IPS-15b (cell line): Measurements from ENCODE around the gene SH3PXD2B.
"Not testable (repeated sequence)": the region's sequence is repeated elsewhere in the genome, so short reads cannot be mapped to it uniquely, and the experiment has no call there.

Source experiments
- H3K27me3 ChIP-seq: one replicate; pipeline ENCODE4 v1.6.1; 2013; ENCODE audit warnings: low read length; ENCODE audit not compliant: control insufficient read depth, insufficient read depth
- H3K36me3 ChIP-seq: one replicate; pipeline ENCODE4 v1.6.1; 2013; ENCODE audit warnings: low read length; ENCODE audit not compliant: control insufficient read depth, insufficient read depth
- H3K4me1 ChIP-seq: one replicate; pipeline ENCODE4 v1.6.1; 2013; ENCODE audit warnings: mild to moderate bottlenecking, low read length; ENCODE audit not compliant: control insufficient read depth, insufficient read depth
- H3K4me3 ChIP-seq: one replicate; pipeline ENCODE4 v1.5.1; 2013; ENCODE audit warnings: low read depth, low read length
- H3K9ac ChIP-seq: one replicate; pipeline ENCODE4 v1.6.1; 2013; ENCODE audit warnings: low read depth, mild to moderate bottlenecking, low read length
- H3K9me3 ChIP-seq: one replicate; pipeline ENCODE4 v1.6.1; 2013; ENCODE audit warnings: mild to moderate bottlenecking, low read length; ENCODE audit not compliant: control insufficient read depth, insufficient read depth

The SH3PXD2B gene

DNA sequence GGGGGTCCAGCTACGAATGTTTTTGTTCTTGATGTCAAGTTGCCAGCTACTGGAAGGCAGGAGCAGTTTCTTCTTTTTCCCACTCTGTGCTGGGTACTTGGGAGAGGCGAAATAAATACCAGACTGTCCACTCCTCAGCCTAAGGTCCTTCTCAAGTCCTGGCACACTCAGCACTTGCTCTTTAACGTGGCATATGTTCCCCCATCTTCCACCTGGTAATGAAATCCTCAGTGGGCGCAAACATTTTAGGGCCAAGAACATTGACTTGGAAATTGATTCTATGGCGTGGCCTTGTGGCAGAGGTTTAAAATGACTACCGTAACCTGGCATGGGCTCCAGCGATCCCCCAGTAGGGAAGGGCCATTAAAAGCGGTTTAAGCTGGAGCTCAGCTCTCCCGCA, 119.7 kb downstream of the SH3PXD2B start:
- no peaks in the 10 kb centered on the region for H3K9me3 ChIP-seq
- H3K4me3 ChIP-seq = no peak overlapping the region
- no peak overlapping the region for H3K9ac ChIP-seq
- H3K36me3 ChIP-seq = peaks cover 11% of the 10 kb centered on the region
- H3K4me1 ChIP-seq = no peaks in the 10 kb centered on the region
- H3K27me3 ChIP-seq = no peaks in the 10 kb centered on the region

DNA sequence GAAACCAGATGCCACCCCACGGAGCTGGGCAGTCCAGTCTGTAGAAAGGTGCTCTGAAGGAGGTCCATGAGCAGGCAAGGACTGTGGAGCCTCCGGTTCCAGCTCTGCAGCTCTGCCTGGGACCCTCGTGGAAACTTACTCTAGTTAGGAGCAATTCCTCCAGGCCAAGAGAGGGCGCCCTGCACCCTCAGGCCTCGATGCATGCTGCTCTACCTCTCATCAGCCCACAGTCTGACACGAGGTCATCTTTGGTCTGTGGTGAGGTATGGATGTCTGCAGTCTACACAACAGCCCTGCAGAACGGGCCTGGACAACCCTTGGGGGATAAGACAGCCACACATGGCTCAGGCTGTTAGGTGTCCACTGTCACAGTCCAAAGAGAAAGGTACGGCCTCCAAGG, 120.1 kb downstream of the SH3PXD2B start:
- no peak overlapping the region for H3K9ac ChIP-seq
- peaks cover 8% of the 10 kb centered on the region for H3K36me3 ChIP-seq
- H3K4me3 ChIP-seq = no peak overlapping the region
- H3K9me3 ChIP-seq = no peaks in the 10 kb centered on the region
- H3K27me3 ChIP-seq = no peaks in the 10 kb centered on the region
- H3K4me1 ChIP-seq = no peaks in the 10 kb centered on the region

DNA sequence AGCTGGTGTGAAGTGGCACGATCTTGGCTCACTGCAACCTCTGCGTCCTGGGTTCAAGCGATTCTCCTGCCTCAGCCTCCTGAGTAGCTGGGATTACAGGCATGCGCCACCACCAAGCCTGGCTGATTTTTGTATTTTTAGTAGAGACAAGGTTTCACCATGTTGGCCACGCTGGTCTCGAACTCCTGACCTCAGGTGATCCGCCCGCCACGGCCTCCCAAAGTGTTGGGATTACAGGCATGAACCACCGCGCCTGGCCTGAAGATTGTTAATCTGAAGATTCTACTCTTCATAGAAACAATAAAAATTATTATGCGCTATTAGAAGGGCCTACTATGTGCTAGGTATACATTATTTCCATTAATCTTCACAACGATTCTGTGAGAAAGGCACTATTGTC, 127.4 kb downstream of the SH3PXD2B start:
- not testable (repeated sequence) for H3K4me3 ChIP-seq, H3K9ac ChIP-seq, H3K27me3 ChIP-seq, H3K9me3 ChIP-seq, H3K36me3 ChIP-seq, H3K4me1 ChIP-seq

DNA sequence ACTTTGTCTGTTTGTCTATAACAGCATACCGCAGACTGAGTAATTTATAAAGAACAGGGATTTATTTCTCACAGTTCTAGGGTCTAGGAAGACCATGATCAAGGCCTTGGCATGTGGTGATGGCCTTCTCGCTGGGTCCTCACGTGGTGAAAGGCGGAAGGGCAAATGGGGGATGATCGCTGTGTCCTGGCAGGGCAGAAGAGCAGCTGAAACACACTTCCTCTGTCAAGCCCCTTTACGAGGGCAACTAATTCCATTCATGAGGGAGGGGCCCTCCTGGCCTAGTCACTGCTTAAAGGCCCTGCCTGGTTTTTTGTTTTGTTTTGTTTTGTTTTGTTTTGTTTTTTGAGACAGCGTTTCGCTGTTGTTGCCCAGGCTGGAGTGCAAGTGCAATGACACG, 128.9 kb downstream of the SH3PXD2B start:
- H3K36me3 ChIP-seq = no peaks in the 10 kb centered on the region
- no peak overlapping the region for H3K4me3 ChIP-seq

DNA sequence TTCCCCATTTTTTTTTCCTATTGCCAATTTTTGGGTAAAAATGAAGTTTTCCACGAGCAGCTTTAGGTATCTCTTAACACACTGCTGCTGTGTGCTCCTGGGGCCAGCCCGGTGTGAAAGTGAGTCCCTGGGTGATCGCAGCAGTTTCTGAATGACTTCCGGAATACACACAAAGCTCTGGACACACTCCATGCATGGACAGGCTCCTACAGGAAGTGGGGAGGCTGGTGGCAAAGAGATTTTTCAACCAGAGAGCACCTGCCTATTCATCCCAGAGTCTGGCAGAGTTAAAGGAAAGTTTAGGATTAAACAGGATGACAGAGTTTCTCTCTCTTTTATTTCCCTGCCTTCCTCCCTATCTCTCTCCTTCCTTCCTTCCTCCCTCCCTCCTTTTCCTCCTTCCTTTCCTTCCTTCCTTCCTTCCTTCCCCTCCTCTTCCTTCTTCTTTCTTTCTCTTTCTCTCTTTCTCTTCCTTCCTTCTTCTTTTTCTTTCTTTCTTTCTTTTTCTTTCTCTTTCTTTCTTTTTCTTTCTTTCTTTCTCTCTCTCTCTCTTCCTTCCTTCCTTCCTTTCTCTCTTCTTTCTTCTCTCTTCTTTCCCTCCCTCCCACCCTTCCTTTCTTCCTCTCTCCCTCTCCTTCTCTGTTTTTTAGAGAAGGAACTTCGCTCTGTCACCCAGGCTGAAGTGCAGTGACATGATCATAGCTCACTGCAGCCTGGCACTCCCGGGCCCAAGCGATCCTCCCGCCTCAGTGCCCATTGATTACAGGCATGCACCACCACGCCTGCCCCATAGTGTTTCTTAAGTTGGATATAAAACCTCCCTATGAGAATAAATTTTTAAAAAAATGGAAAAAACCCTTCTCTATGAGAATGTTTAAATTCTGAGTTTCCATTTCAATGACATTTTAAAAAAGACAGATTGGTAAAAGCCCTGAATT, 132.0 kb downstream of the SH3PXD2B start:
- H3K9ac ChIP-seq = no peak overlapping the region
- no peaks in the 10 kb centered on the region for H3K36me3 ChIP-seq
- no peaks in the 10 kb centered on the region for H3K9me3 ChIP-seq
- no peaks in the 10 kb centered on the region for H3K4me1 ChIP-seq
- no peak overlapping the region for H3K4me3 ChIP-seq
- H3K27me3 ChIP-seq = no peaks in the 10 kb centered on the region

More for the DNA sequence above, 128.9 kb downstream of the SH3PXD2B start:
- Histone ChIP-seq H3K27me3 (no peaks in the 10 kb centered on the region), H3K9ac (no peak overlapping the region), H3K4me1 (no peaks in the 10 kb centered on the region), H3K9me3 (no peaks in the 10 kb centered on the region)

DNA sequence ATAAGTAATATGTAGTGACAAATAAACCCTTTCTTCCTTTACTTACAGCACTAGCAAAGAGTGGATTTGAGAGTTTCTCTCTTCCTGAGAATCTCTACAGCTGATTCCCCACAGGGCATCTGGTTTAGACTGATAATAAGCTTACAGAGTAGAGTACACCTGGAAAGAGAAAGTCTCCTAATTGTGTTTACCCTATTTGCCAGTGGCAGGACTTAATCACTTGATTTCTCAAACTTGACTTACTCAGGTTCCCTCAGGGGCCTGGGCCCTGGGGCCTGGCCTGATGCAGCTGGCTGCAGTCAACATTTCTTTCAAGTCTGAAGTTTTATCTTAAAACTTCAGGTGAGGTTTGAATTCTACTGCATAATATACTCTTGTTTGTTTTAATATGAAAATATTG, 132.7 kb downstream of the SH3PXD2B start:
- Histone ChIP-seq H3K27me3 (no peaks in the 10 kb centered on the region), H3K4me3 (no peak overlapping the region), H3K4me1 (no peaks in the 10 kb centered on the region), H3K9ac (no peak overlapping the region), H3K9me3 (no peaks in the 10 kb centered on the region), H3K36me3 (no peaks in the 10 kb centered on the region)

DNA sequence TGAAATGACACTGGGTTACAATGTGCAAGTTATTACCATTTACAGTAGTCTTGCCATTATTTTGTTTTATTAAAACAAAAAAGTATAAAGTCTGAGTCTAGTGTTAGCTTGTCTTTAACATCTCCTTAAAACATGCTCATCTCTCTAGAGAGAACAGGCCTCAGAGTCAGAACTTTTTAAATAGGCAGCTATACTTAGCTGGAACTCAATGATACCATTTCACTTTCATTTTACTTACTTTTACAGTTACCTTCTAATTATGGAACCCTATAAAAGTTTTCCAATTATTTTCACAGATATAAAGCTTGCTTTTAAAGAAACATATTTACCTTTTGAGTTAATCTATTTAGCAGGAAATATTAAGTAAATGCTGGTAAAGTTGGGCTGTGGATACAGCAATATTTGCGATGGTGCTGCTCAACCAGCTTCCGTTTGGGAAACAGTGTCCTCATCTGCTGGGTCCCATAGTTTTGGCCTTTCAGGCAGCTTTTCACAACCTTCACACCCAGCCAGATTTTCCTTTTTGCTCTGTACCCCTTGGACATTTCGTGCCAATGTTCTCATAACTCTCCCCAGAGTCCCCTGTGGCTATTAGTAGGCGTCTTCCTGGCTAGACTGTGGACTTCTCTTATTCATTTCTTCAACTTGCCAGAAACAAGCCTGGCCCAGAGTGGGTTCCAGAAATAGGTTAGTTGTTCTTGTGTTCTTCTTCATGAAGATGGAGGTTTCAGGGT, 134.4 kb downstream of the SH3PXD2B start:
- H3K36me3 ChIP-seq = no peaks in the 10 kb centered on the region
- no peaks in the 10 kb centered on the region for H3K9me3 ChIP-seq
- no peaks in the 10 kb centered on the region for H3K4me1 ChIP-seq
- H3K4me3 ChIP-seq = no peak overlapping the region
- H3K27me3 ChIP-seq = no peaks in the 10 kb centered on the region
- no peak overlapping the region for H3K9ac ChIP-seq

DNA sequence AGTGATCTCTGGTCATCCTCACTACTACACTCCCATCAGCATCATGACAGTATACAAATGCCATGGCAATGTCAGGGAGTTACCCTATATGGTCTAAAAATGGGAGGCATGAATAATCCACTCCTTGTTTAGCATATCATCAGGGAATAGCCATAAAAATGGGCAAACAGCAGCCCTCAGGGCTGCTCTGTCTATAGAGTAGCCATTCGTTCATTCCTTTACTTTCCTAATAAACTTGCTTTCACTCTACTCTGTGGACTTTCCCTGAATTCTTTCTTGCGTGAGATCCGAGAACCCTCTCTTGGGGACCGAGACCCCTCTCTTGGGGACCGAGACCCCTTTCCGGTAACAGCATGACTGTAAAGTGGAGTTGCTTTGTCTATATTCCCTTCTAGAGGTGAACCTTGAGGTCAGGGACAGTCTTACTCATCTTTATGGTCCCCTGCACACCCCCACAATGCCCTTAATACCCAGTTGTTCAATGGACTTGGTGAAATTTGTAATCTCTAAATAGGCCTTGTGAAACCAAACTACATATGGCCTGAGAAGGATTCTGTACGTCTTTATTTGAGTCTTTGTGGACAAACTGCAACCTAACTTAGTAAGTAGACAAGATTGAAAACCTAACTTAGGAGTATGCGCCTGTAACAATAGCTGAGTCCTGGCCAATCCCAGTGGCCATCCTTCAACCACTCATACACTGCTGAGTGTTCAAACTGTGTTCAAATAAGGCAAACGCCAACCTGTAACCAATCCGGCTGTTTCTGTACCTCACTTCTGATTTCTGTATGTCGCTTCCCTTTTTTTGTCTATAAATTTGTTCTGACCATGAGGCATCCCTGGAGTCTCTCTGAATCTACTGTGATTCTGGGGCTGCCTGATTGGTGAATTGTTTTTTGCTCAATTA, 138.5 kb downstream of the SH3PXD2B start:
- H3K4me1 ChIP-seq = no peaks in the 10 kb centered on the region
- H3K9me3 ChIP-seq = no peaks in the 10 kb centered on the region
- no peak overlapping the region for H3K9ac ChIP-seq
- no peaks in the 10 kb centered on the region for H3K27me3 ChIP-seq
- H3K36me3 ChIP-seq = no peaks in the 10 kb centered on the region
- H3K4me3 ChIP-seq = no peak overlapping the region

DNA sequence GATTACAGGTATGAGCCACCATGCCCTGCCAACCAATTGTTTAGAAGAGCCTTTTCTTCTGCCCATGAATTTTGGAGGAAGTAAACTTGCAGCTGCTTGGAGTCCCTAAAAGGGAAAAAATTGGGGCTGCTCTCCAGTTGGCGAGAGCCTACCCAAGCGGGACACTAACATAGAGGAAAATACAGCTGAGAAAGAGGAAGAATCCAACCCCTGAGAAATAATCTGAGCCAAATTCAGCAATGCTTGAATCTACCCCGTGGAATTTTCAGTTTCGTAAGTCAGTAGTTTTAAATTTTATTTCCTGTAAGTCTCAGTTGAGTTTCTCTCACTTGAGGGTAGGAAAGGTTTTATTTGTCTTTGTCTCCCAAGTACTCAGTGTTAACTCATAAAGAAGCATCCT, 140.4 kb downstream of the SH3PXD2B start:
- Histone ChIP-seq H3K27me3 (no peaks in the 10 kb centered on the region), H3K4me1 (no peaks in the 10 kb centered on the region), H3K36me3 (no peaks in the 10 kb centered on the region), H3K9me3 (no peaks in the 10 kb centered on the region), H3K9ac (no peak overlapping the region), H3K4me3 (no peak overlapping the region)

DNA sequence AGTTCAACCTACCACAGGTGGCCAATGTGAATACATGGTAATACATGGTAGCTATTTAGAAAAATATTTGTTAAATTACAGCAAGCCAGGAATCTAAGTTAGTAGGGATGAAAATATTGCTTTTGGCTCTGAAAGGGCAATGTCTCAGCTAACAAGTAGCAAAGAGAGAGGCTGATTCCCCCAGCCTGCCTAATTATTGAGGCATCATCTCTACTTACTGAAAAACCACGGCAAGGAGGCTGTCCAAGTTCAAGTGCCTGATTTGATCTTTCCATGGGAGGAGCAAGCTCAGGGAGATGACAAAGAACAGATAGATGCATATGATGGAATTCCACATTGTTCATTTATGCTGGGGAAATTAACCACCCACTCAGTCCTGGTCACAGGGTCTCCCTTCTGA, 142.0 kb downstream of the SH3PXD2B start:
- Histone ChIP-seq H3K27me3 (no peaks in the 10 kb centered on the region), H3K4me3 (no peak overlapping the region), H3K4me1 (no peaks in the 10 kb centered on the region), H3K9ac (no peak overlapping the region), H3K9me3 (no peaks in the 10 kb centered on the region), H3K36me3 (no peaks in the 10 kb centered on the region)

DNA sequence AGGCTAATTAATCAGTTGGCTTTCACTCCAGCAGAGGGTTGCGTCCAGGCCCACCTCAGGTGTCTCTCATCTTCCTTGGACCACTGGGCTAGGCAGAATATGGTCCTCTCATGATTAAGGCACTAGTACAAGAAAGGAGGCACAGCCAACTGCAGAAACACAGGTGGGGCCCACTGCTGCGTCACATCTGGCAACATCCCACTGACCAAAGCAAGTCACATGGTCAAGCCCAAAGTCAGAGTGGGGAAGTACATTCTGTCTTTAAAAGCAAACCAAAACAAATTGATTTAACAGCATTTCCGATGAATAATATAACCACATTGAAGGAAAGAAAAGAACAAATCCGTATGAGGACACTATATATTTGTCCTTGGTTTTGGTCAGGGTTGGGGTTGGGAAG, 142.7 kb downstream of the SH3PXD2B start:
- H3K27me3 ChIP-seq = no peaks in the 10 kb centered on the region
- no peaks in the 10 kb centered on the region for H3K36me3 ChIP-seq
- H3K4me1 ChIP-seq = no peaks in the 10 kb centered on the region
- H3K4me3 ChIP-seq = no peak overlapping the region
- no peak overlapping the region for H3K9ac ChIP-seq
- H3K9me3 ChIP-seq = no peaks in the 10 kb centered on the region
